Calu3 (cell line): ENCODE data around the gene DHRS2. TPM values are rescaled to one million over a fixed set of nuclear protein-coding genes. Genes with fewer than 3 reads are reported as not detected.

Experiments
- BruUV-seq: library from RNA; stranded (reverse); fragments of 400-500 nt; replicated peaks from 2 replicates; lab custom pipeline; 2021; lab: Mats Ljungman, UMichigan
- CTCF ChIA-PET: fragments of 300-600 bp; sonication (Branson Sonifier 250); formaldehyde crosslinking; loops from one replicate; lab custom pipeline; 2022; ENCODE audit warnings: antibody characterized with exemption; lab: Charles Lee
- DNase-seq: peaks from one replicate; pipeline ENCODE4 v3.0.0; 2022
- H3K27ac Mint-ChIP-seq: one replicate; pipeline ENCODE4 v1.8.0; 2022; ENCODE audit warnings: mixed read lengths; ENCODE audit not compliant: unreplicated experiment
- H3K27me3 Mint-ChIP-seq: one replicate; pipeline ENCODE4 v1.8.0; 2022; ENCODE audit warnings: mixed read lengths; ENCODE audit not compliant: unreplicated experiment
- H3K36me3 Mint-ChIP-seq: one replicate; pipeline ENCODE4 v1.8.0; 2022; ENCODE audit warnings: mild to moderate bottlenecking, moderate library complexity, mixed read lengths; ENCODE audit not compliant: insufficient read depth, unreplicated experiment
- H3K4me1 Mint-ChIP-seq: one replicate; pipeline ENCODE4 v1.8.0; 2022; ENCODE audit warnings: mild to moderate bottlenecking, low read depth, mixed read lengths; ENCODE audit not compliant: unreplicated experiment
- H3K4me3 Mint-ChIP-seq: one replicate; pipeline ENCODE4 v1.8.0; 2022; ENCODE audit warnings: mild to moderate bottlenecking, low read depth, moderate library complexity, mixed read lengths; ENCODE audit not compliant: unreplicated experiment
- H3K9me3 Mint-ChIP-seq: one replicate; pipeline ENCODE4 v1.8.0; 2022; ENCODE audit warnings: low read depth, mixed read lengths; ENCODE audit not compliant: unreplicated experiment
- CTCF ChIP-seq: fragments of 200-600 bp; IDR thresholded peaks from one replicate; pipeline ENCODE4 v1.8.0; 2022; ENCODE audit warnings: antibody characterized with exemption; ENCODE audit not compliant: unreplicated experiment
- intact Hi-C: fragments of 100-400 bp; cut with micrococcal nuclease; formaldehyde crosslinking; loops from one replicate; pipeline ENCODE4 v1.10.0; 2022; ENCODE audit not compliant: unreplicated experiment
- total RNA-seq: library from RNA; stranded (reverse); gene quantifications from 2 replicates; pipeline ENCODE4 v1.2.3, GENCODE V29; 2022

Gene DHRS2
- total RNA-seq, 1 experiment from 2014 or later = 1.8 TPM

DNA sequence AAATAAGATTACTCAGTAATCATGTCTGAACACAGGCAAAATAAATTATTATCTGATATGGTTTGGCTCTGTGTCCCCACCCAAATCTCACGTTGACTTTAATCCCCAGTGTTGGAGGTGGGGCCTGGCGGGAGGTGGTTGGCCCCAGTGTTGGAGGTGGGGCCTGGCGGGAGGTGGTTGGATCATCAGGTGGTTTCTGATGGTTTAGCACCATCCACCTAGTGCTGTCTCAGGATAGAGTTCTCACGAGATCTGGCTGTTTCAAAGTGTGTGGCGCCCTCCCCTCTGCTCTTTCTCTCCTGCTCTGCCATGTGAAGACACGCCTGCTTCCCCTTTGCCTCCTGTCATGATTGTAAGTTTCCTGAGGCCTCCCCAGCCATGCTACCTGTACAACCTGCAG lies 18.1 kb downstream of the DHRS2 start:
- BruUV-seq = no TSS peak
- intact Hi-C loops = no loop called here
- Mint-ChIP-seq H3K27me3 (peaks cover 33% of the 10 kb centered on the region), H3K4me3 (no peak overlapping the region), H3K9me3 (no peaks in the 10 kb centered on the region), H3K36me3 (no peaks in the 10 kb centered on the region), H3K4me1 (no peaks in the 10 kb centered on the region), H3K27ac (no peak overlapping the region)
- DNase-seq = no peak
- CTCF ChIA-PET = no interaction called here
- TF ChIP-seq CTCF = no peak

GRCh38 chr14:23657959-23658470 lies 21.9 kb downstream of the DHRS2 start:
- Mint-ChIP-seq H3K4me3 (no peak overlapping the region), H3K27ac (no peak overlapping the region), H3K4me1 (no peaks in the 10 kb centered on the region), H3K27me3 (peaks cover 59% of the 10 kb centered on the region), H3K36me3 (no peaks in the 10 kb centered on the region), H3K9me3 (no peaks in the 10 kb centered on the region)
- intact Hi-C loops = no loop called here
- CTCF ChIA-PET = no interaction called here
- no TSS peak for BruUV-seq
- no peak for TF ChIP-seq CTCF
- DNase-seq = no peak

DNA sequence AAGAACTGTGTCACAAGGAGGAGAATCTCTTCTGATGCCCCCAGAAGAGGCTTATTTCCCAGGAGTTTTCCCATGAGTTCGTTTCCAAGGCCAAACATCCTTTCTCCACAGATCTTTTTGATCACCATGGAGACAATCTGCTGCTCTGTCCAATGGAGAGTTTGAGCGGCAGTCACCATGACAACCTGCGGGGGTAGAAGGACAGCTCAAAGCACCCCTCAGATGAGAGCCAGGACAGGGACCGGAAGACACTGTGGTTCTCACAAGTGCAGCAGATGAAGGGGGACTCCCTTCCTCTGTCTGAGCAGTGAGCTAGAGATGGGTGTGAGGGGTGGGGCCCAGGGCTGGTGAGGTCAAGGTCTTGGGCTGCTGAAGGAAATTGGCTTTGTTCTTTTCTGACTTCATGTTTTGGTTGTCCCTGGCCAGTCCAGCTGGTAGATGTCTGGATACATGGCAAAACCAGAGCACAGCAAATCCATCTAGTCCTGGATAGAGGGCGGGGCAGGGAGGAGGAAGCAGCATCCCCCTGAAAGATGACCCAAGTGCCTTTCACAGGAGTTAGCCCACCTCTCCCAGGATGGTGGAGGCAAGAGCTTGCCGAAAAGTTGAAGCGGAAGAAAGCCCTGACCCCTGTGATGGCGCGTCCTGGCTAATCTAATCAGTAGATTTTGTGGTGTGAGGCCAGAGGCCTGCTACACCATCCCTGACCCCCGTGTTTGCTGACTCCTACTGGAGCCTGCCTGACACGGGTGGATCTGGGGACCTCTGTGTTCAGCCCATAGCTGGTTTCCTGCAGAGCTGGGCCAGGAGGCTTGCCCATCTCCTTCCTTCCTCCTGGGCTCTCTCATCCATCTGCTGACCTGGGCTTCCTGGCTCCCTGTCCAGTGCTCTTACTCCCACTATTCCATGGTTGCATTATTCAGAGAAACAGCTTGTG lies 24.4 kb downstream of the DHRS2 start:
- no peaks in the 10 kb centered on the region for H3K9me3 Mint-ChIP-seq
- H3K36me3 Mint-ChIP-seq = no peaks in the 10 kb centered on the region
- TF ChIP-seq CTCF = no peak
- intact Hi-C loops = loop anchor here (10.0 kb wide), 1 partner anchor 254 kb away; no protein-coding TSS in a partner anchor
- no peak overlapping the region for H3K4me3 Mint-ChIP-seq
- peaks cover 71% of the 10 kb centered on the region for H3K27me3 Mint-ChIP-seq
- CTCF ChIA-PET = no interaction called here
- no peak for DNase-seq
- no peak overlapping the region for H3K27ac Mint-ChIP-seq
- BruUV-seq = no TSS peak
- H3K4me1 Mint-ChIP-seq = no peaks in the 10 kb centered on the region

DNA sequence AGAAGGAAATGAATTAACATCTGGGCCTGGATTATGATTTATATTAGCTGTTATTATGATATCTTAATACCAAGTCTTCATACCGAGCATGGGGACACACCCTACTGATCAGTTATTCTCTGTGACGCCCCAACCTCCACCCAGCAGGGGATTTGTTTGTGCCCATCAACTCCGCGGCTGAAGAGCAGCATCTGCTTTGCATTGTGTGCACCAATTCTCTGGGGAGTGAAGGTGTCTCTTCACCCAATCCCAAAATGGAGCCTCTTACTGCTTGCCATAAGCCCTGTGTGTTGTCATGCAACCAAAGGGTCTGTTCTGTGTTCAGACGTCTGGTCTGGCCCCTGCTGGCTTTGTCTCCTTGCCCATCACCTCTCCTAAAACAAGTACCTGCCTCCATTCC lies 25.4 kb downstream of the DHRS2 start:
- TF ChIP-seq CTCF = no peak
- no peak for DNase-seq
- CTCF ChIA-PET = interaction anchor here (0.6 kb wide), 1 partner anchor 71 kb away, joined by 6 read pairs; no protein-coding TSS in a partner anchor
- BruUV-seq = no TSS peak
- Mint-ChIP-seq H3K36me3 (no peaks in the 10 kb centered on the region), H3K4me1 (no peaks in the 10 kb centered on the region), H3K27ac (no peak overlapping the region), H3K4me3 (no peak overlapping the region), H3K27me3 (peaks cover 73% of the 10 kb centered on the region), H3K9me3 (no peaks in the 10 kb centered on the region)
- intact Hi-C loops = loop anchor here (10.0 kb wide), 1 partner anchor 253 kb away; no protein-coding TSS in a partner anchor
